Nephron (organoid): Measurements from ENCODE around the gene GRIK4.

Experiments
- H3K27ac Mint-ChIP-seq, 3 experiments: 2 replicates each; pipeline ENCODE4 v1.8.0; 2020; ENCODE audit warnings: mixed read lengths in 3 of 3, mild to moderate bottlenecking in 2 of 3, moderate library complexity in 1 of 3
- H3K27me3 Mint-ChIP-seq: 2 replicates; pipeline ENCODE4 v1.8.0; 2021; ENCODE audit warnings: low read depth, mild to moderate bottlenecking, moderate library complexity, mixed read lengths
- H3K36me3 Mint-ChIP-seq: 2 replicates; pipeline ENCODE4 v1.8.0; 2020; ENCODE audit warnings: low read depth, mixed read lengths
- H3K4me1 Mint-ChIP-seq: 2 replicates; pipeline ENCODE4 v1.8.0; 2020; ENCODE audit warnings: mixed read lengths
- H3K4me3 Mint-ChIP-seq, 3 experiments: 2 replicates each; pipeline ENCODE4 v1.8.0; 2020; ENCODE audit warnings: mild to moderate bottlenecking in 3 of 3, mixed read lengths in 3 of 3, moderate library complexity in 2 of 3
- H3K9me3 Mint-ChIP-seq: 2 replicates; pipeline ENCODE4 v1.8.0; 2020; ENCODE audit warnings: mixed read lengths
- CTCF ChIP-seq, 3 experiments: fragments of 200-600 bp; sonication (generic); IDR thresholded peaks; one replicate each; pipeline ENCODE4 v1.5.0; 2021; ENCODE audit warnings: antibody characterized with exemption in 3 of 3; ENCODE audit not compliant: unreplicated experiment in 3 of 3

The GRIK4 gene

GRCh38 chr11:120906766-120907165 lies 395.2 kb downstream of the GRIK4 start:
- Mint-ChIP-seq H3K4me1 (peaks cover 12% of the 10 kb centered on the region), H3K9me3 (no peaks in the 10 kb centered on the region), H3K27me3 (peaks cover 10% of the 10 kb centered on the region), H3K27ac (no peak overlapping the region), H3K36me3 (peaks cover 3% of the 10 kb centered on the region), H3K4me3 (no peak overlapping the region)
- TF ChIP-seq CTCF (IDR thresholded peaks at IDR 0.05; ENCODE audit: unreplicated experiment in 3 of 3), result no peak

- no peaks in the 10 kb centered on the region for H3K9me3 Mint-ChIP-seq
- peaks cover 3% of the 10 kb centered on the region for H3K36me3 Mint-ChIP-seq
- no peak for TF ChIP-seq CTCF (IDR thresholded peaks at IDR 0.05; ENCODE audit: unreplicated experiment in 3 of 3)
- H3K27ac Mint-ChIP-seq, result peak overlapping the region; percentile 22 to 53 (median 30)
- H3K4me1 Mint-ChIP-seq, result peaks cover 12% of the 10 kb centered on the region
- H3K4me3 Mint-ChIP-seq, result no peak overlapping the region
- H3K27me3 Mint-ChIP-seq, result peaks cover 10% of the 10 kb centered on the region
These were observed 396.4 kb downstream of the GRIK4 start for GRCh38 chr11:120907971-120908370.

- no peak overlapping the region for H3K4me3 Mint-ChIP-seq
- TF ChIP-seq CTCF (IDR thresholded peaks at IDR 0.05; ENCODE audit: unreplicated experiment in 3 of 3), result no peak
- H3K9me3 Mint-ChIP-seq, result no peaks in the 10 kb centered on the region
- peaks cover 12% of the 10 kb centered on the region for H3K4me1 Mint-ChIP-seq
- H3K27ac Mint-ChIP-seq, result peak overlapping the region; percentile 22 to 53 (median 30)
- peaks cover 10% of the 10 kb centered on the region for H3K27me3 Mint-ChIP-seq
- H3K36me3 Mint-ChIP-seq, result peaks cover 3% of the 10 kb centered on the region
These were observed 397.1 kb downstream of the GRIK4 start for GRCh38 chr11:120908461-120909181.

GRCh38 chr11:120909676-120910416 lies 398.3 kb downstream of the GRIK4 start:
- Mint-ChIP-seq H3K4me3 (no peak overlapping the region), H3K36me3 (peaks cover 3% of the 10 kb centered on the region), H3K27ac (no peak overlapping the region), H3K4me1 (peaks cover 12% of the 10 kb centered on the region), H3K9me3 (no peaks in the 10 kb centered on the region), H3K27me3 (peaks cover 15% of the 10 kb centered on the region)
- no peak for TF ChIP-seq CTCF (IDR thresholded peaks at IDR 0.05; ENCODE audit: unreplicated experiment in 3 of 3)

GRCh38 chr11:120911943-120912342 lies 400.4 kb downstream of the GRIK4 start:
- Mint-ChIP-seq H3K27me3 (peaks cover 15% of the 10 kb centered on the region), H3K36me3 (peaks cover 3% of the 10 kb centered on the region), H3K9me3 (no peaks in the 10 kb centered on the region), H3K4me1 (peaks cover 12% of the 10 kb centered on the region), H3K4me3 (no peak overlapping the region), H3K27ac (no peak overlapping the region)
- TF ChIP-seq CTCF (IDR thresholded peaks at IDR 0.05; ENCODE audit: unreplicated experiment in 3 of 3), result no peak
